ENCODE results near the gene EFNA5.

DNA sequence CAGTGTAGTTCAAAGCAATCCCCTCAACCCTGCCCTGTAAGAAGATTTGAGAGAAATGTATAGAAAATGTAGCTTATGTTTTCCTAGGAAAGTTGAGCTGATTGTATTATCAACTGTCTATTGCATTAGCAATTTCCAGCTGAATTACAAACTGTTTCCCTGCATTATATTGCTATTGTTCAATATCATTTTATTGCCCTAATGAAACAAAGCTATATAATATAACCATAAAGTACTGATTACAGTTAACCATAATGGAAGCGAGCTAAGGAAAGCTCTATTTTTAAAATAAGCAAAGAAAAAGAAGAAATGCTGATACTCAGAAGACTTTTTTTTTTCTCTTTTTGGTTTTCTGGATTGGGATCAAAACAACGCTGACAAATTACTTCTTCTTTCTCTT lies 228.3 kb downstream of the EFNA5 start:
- TF ChIP-seq CEBPB (IDR thresholded peaks at IDR 0.05; ENCODE audit: low read depth) (no peak), RAD21 (IDR thresholded peaks at IDR 0.05; ENCODE audit: low read depth) (no peak), POLR2A (IDR thresholded peaks at IDR 0.05; ENCODE audit: borderline replicate concordance, extremely low read depth, insufficient read depth, insufficient read length) (no peak)
- TF ChIP-seq, protein P1, sequence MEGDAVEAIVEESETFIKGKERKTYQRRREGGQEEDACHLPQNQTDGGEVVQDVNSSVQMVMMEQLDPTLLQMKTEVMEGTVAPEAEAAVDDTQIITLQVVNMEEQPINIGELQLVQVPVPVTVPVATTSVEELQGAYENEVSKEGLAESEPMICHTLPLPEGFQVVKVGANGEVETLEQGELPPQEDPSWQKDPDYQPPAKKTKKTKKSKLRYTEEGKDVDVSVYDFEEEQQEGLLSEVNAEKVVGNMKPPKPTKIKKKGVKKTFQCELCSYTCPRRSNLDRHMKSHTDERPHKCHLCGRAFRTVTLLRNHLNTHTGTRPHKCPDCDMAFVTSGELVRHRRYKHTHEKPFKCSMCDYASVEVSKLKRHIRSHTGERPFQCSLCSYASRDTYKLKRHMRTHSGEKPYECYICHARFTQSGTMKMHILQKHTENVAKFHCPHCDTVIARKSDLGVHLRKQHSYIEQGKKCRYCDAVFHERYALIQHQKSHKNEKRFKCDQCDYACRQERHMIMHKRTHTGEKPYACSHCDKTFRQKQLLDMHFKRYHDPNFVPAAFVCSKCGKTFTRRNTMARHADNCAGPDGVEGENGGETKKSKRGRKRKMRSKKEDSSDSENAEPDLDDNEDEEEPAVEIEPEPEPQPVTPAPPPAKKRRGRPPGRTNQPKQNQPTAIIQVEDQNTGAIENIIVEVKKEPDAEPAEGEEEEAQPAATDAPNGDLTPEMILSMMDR (IDR thresholded peaks at IDR 0.05 in 2 of 3, conservative IDR thresholded peaks at IDR 0.05 in 1 of 3; ENCODE audit: borderline replicate concordance in 1 of 3, insufficient read depth in 1 of 3, low read depth in 2 of 3, low read length in 2 of 3), result no peak
- TF ChIP-seq, protein P2, sequence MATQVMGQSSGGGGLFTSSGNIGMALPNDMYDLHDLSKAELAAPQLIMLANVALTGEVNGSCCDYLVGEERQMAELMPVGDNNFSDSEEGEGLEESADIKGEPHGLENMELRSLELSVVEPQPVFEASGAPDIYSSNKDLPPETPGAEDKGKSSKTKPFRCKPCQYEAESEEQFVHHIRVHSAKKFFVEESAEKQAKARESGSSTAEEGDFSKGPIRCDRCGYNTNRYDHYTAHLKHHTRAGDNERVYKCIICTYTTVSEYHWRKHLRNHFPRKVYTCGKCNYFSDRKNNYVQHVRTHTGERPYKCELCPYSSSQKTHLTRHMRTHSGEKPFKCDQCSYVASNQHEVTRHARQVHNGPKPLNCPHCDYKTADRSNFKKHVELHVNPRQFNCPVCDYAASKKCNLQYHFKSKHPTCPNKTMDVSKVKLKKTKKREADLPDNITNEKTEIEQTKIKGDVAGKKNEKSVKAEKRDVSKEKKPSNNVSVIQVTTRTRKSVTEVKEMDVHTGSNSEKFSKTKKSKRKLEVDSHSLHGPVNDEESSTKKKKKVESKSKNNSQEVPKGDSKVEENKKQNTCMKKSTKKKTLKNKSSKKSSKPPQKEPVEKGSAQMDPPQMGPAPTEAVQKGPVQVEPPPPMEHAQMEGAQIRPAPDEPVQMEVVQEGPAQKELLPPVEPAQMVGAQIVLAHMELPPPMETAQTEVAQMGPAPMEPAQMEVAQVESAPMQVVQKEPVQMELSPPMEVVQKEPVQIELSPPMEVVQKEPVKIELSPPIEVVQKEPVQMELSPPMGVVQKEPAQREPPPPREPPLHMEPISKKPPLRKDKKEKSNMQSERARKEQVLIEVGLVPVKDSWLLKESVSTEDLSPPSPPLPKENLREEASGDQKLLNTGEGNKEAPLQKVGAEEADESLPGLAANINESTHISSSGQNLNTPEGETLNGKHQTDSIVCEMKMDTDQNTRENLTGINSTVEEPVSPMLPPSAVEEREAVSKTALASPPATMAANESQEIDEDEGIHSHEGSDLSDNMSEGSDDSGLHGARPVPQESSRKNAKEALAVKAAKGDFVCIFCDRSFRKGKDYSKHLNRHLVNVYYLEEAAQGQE (IDR thresholded peaks at IDR 0.05; ENCODE audit: low read depth), result no peak
